Endothelial cell of umbilical vein (primary cell): ENCODE measurements around the gene PLEKHA7. TPM values are rescaled to one million over a fixed set of nuclear protein-coding genes. Genes with fewer than 3 reads are reported as not detected.

ENCODE experiments used
- BruUV-seq: library from RNA; stranded (reverse); fragments of 400-500 nt; replicated peaks from 2 replicates; lab custom pipeline; 2021; lab: Mats Ljungman, UMichigan
- CTCF ChIA-PET: fragments of 300-600, 350-600 bp; sonication (Branson Sonifier 250); formaldehyde crosslinking; loops from one replicate; lab custom pipeline; 2021; ENCODE audit warnings: antibody characterized with exemption, inconsistent platforms; lab: Charles Lee
- POLR2A ChIA-PET: fragments of 300-600, 350-600 bp; sonication (Branson Sonifier 250); formaldehyde crosslinking; loops from one replicate; lab custom pipeline; 2021; ENCODE audit warnings: antibody characterized with exemption, inconsistent platforms; lab: Charles Lee
- DNase-seq: peaks from one replicate; pipeline ENCODE4 v3.0.0-alpha.2; 2011; ENCODE audit warnings: low read depth, low spot score
- FAIRE-seq: peaks from 2 replicates; lab custom pipeline; 2011; peaks lifted over from hg19 to GRCh38; lab: Jason Lieb, UNC
- H2AFZ ChIP-seq: 2 replicates; pipeline ENCODE4 v1.6.0; 2012; ENCODE audit warnings: low read depth, low read length, control low read depth, inconsistent platforms
- H3K27ac ChIP-seq: 2 replicates; pipeline ENCODE4 v1.5.1; 2011; ENCODE audit warnings: low read depth, mild to moderate bottlenecking, control low read depth, low read length, moderate library complexity; ENCODE audit not compliant: insufficient read depth
- H3K27me3 ChIP-seq, 2 experiments: 2 replicates each; pipeline versions ENCODE4 v1.6.0 to v1.6.1; 2011; ENCODE audit warnings: low read length in 2 of 2, mixed read lengths in 1 of 2; ENCODE audit not compliant: control insufficient read depth in 2 of 2, insufficient read depth in 2 of 2
- H3K36me3 ChIP-seq, 2 experiments: 2 replicates in 1 of 2; 3 replicates in 1 of 2; pipeline ENCODE4 v1.5.1; 2011; ENCODE audit warnings: low read length in 2 of 2, mild to moderate bottlenecking in 1 of 2, moderate library complexity in 1 of 2; ENCODE audit not compliant: control insufficient read depth in 2 of 2, insufficient read depth in 2 of 2; ENCODE audit errors: extremely low read depth in 1 of 2
- H3K4me1 ChIP-seq: 3 replicates; pipeline ENCODE4 v1.5.1; 2011; ENCODE audit warnings: mild to moderate bottlenecking, low read length; ENCODE audit not compliant: control insufficient read depth, insufficient read depth; ENCODE audit errors: extremely low read depth
- H3K4me2 ChIP-seq: 2 replicates; pipeline ENCODE4 v1.6.1; 2011; ENCODE audit warnings: low read length, control low read depth, mixed read lengths; ENCODE audit not compliant: insufficient read depth
- H3K4me3 ChIP-seq, 3 experiments: fragments of 200-600 bp in 1 of 3; sonication (generic), shearing (Covaris generic) in 1 of 3; replicated peaks in 1 of 3; 2 replicates each; pipeline ENCODE4 v1.5.1; 2011 to 2016; ENCODE audit warnings: control low read depth in 3 of 3, low read length in 3 of 3, mild to moderate bottlenecking in 2 of 3, inconsistent platforms in 1 of 3, low read depth in 1 of 3, moderate library complexity in 1 of 3; ENCODE audit not compliant: insufficient read depth in 1 of 3
- H3K79me2 ChIP-seq: 2 replicates; pipeline ENCODE4 v1.6.0; 2012; ENCODE audit warnings: low read length, inconsistent platforms; ENCODE audit not compliant: control insufficient read depth, insufficient read depth
- H3K9ac ChIP-seq: replicated peaks from 2 replicates; pipeline ENCODE3; 2011; ENCODE audit warnings: low read length, control low read depth; ENCODE audit not compliant: insufficient read depth; ENCODE audit errors: extremely low read depth
- H3K9me1 ChIP-seq: replicated peaks from 3 replicates; pipeline ENCODE4 v1.6.0; 2011; ENCODE audit warnings: mild to moderate bottlenecking, low read length; ENCODE audit not compliant: control insufficient read depth, insufficient read depth; ENCODE audit errors: extremely low read depth
- H3K9me3 ChIP-seq: replicated peaks from 2 replicates; pipeline ENCODE4 v1.5.1; 2012; ENCODE audit warnings: low read length, inconsistent platforms; ENCODE audit not compliant: control insufficient read depth, insufficient read depth
- H4K20me1 ChIP-seq: replicated peaks from 2 replicates; pipeline ENCODE3; 2011; ENCODE audit warnings: mild to moderate bottlenecking, low read length; ENCODE audit not compliant: control insufficient read depth, insufficient read depth; ENCODE audit errors: extremely low read depth
- CTCF ChIP-seq, 2 donors: IDR thresholded peaks; 1 replicate in 1 of 2; 2 replicates in 1 of 2; pipeline ENCODE4 v1.5.1; 2011; ENCODE audit warnings: low read length in 2 of 2, mild to moderate bottlenecking in 2 of 2, moderate library complexity in 2 of 2, control low read depth in 1 of 2, inconsistent platforms in 1 of 2, low read depth in 1 of 2; ENCODE audit not compliant: insufficient read depth in 1 of 2; ENCODE audit errors: extremely low read depth in 1 of 2
- EZH2 ChIP-seq: IDR thresholded peaks from 2 replicates; pipeline ENCODE4 v1.6.1; 2012; ENCODE audit warnings: borderline replicate concordance, low read depth, mild to moderate bottlenecking, moderate library complexity, low read length, inconsistent platforms; ENCODE audit not compliant: severe bottlenecking
- FOS ChIP-seq: IDR thresholded peaks from 2 replicates; pipeline ENCODE4 v1.6.1; 2011; ENCODE audit warnings: mild to moderate bottlenecking, low read length, moderate library complexity, borderline replicate concordance; ENCODE audit not compliant: insufficient read depth
- GATA2 ChIP-seq: IDR thresholded peaks from 2 replicates; pipeline ENCODE4 v1.7.0; 2011; ENCODE audit warnings: low read depth, mild to moderate bottlenecking, moderate library complexity, mixed read lengths, low read length; ENCODE audit not compliant: insufficient read length, insufficient read depth
- JUN ChIP-seq: IDR thresholded peaks from 2 replicates; pipeline ENCODE4 v1.6.1; 2011; ENCODE audit warnings: borderline replicate concordance, low read depth; ENCODE audit not compliant: insufficient read length, insufficient read depth
- MYC ChIP-seq: IDR thresholded peaks from one replicate; pipeline ENCODE4 v1.6.1; 2011; ENCODE audit warnings: mild to moderate bottlenecking, low read depth, low read length
- POLR2A ChIP-seq: IDR thresholded peaks from 2 replicates; pipeline ENCODE4 v1.6.1; 2012; ENCODE audit warnings: low read depth, mild to moderate bottlenecking, control low read depth, low read length
- POLR2AphosphoS5 ChIP-seq: IDR thresholded peaks from 2 replicates; pipeline ENCODE4 v1.6.1; 2012; ENCODE audit warnings: low read depth, mild to moderate bottlenecking, control low read depth, low read length, moderate library complexity; ENCODE audit not compliant: insufficient read depth
- dilution Hi-C: fragments of 300-500 bp; cut with MboI; formaldehyde crosslinking; loops from one replicate; pipeline ENCODE4 v1.15.0; 2019; ENCODE audit warnings: low sequenced_read_pairs; ENCODE audit not compliant: extremely low pct_ligation_motif_present
- intact Hi-C: fragments of 100-400 bp; cut with micrococcal nuclease; formaldehyde crosslinking; loops from one replicate; pipeline ENCODE4 v1.10.0; 2022
- polyA plus RNA-seq, 4 experiments: library from polyadenylated mRNA; depleted of rRNA in 3 of 4; stranded (reverse) in 3 of 4; unstranded in 1 of 4; fragments of >200 nt; gene quantifications; 2 replicates each; pipeline versions ENCODE4 v1.2.1 to v1.2.3, GENCODE V29; 2011 to 2012; ENCODE audit warnings: missing spikeins in 1 of 4
- total RNA-seq: library from RNA; stranded (reverse); gene quantifications from 2 replicates; pipeline ENCODE4 v1.2.3, GENCODE V29; 2021
- TF ChIP-seq, protein P1 (sequence below): IDR thresholded peaks from 2 replicates; pipeline ENCODE4 v1.6.1; 2011; ENCODE audit not compliant: insufficient read depth, insufficient read length

The PLEKHA7 gene
- total and polyA plus RNA-seq, 2 donors (not counting 3 experiments of a cell fraction or from before 2014, with no cell fraction given) = 1.7 to 3.8 TPM

DNA sequence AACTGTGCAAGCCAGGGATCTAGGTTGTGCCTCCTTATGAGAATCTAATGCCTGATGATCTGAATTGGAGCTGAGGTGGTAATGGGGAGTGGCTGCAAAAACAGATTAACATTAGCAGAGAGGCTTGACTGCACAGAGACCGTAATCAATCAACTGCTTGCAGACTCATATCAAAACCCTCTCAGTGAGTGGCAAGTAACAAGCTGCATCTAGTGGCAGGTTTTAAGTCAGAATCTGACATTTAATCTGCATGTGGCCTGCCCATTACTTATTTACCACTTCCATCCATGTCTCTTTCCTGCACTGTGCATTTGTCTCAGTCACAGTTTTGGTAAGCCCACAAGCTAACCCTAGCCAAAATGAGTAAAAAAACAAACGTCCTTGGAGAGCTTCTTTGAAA, 264.5 kb downstream of the PLEKHA7 start:
- no peak for FAIRE-seq
- CTCF ChIA-PET = interaction anchor here (1.7 to 2.2 kb wide), 2 partner anchors 10 to 12 kb away, joined by 4 to 5 read pairs; partner anchors contain the start of gene C11orf58

More for the DNA sequence above, 264.5 kb downstream of the PLEKHA7 start:
- H3K9me1 ChIP-seq = no peaks in the 10 kb centered on the region
- no TSS peak for BruUV-seq
- no peak overlapping the region for H3K4me3 ChIP-seq
- no peaks in the 10 kb centered on the region for H4K20me1 ChIP-seq
- TF ChIP-seq EZH2 (no peak), MYC (no peak), POLR2AphosphoS5 (no peak), CTCF (IDR thresholded peaks at IDR 0.05; ENCODE audit: extremely low read depth in 1 of 2, insufficient read depth in 1 of 2, low read depth in 1 of 2, low read length in 2 of 2) (no peak), FOS (no peak), POLR2A (no peak), JUN (no peak), GATA2 (no peak)
- TF ChIP-seq, protein P1, sequence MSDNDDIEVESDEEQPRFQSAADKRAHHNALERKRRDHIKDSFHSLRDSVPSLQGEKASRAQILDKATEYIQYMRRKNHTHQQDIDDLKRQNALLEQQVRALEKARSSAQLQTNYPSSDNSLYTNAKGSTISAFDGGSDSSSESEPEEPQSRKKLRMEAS = no peak
- peaks cover 18 to 37% of the 10 kb centered on the region in 2 experiments for H3K36me3 ChIP-seq
- no peaks in the 10 kb centered on the region for H3K4me1 ChIP-seq
- DNase-seq = no peak
- intact Hi-C loops (no loop called here), dilution Hi-C loops (no loop called here)
- H3K27ac ChIP-seq = no peak overlapping the region
- H3K79me2 ChIP-seq = peaks cover 18% of the 10 kb centered on the region
- no peaks in the 10 kb centered on the region for H3K27me3 ChIP-seq
- H3K9me3 ChIP-seq = no peaks in the 10 kb centered on the region
- POLR2A ChIA-PET = no interaction called here
- H2AFZ ChIP-seq = no peak overlapping the region
- no peak overlapping the region for H3K4me2 ChIP-seq
- no peak overlapping the region for H3K9ac ChIP-seq
